ENCODE data around the gene KIAA1191. TPM values are rescaled to one million over a fixed set of nuclear protein-coding genes. Genes with fewer than 3 reads are reported as not detected.

KIAA1191 gene
- total RNA-seq, 2 donors from 2014 or later = 58.3 to 58.9 TPM

DNA sequence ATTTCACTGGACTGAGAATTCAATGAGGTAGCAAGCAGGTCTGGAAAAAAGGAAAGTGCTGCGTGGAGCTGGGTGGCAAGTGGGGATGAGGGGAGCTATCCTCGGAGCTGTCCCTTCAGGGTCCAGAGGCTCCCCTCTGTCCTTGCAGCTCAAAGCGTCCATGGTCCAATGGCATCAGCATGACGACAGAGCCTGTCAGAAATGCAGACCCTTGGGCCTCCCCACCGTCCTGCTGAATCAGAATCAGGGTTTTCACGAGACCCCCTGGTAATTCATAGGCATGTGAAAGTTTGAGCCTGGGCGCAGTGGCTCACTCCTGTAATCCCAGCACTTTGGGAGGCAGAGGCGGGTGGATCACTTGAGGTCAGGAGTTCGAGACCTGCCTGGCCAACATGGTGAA lies 32.5 kb upstream of the KIAA1191 start:
- no peak overlapping the region for H3K27ac Mint-ChIP-seq
- peaks cover 0 to 4% of the 10 kb centered on the region in 2 donors for H3K36me3 Mint-ChIP-seq
- ATAC-seq (no peak), DNase-seq (ENCODE audit: low spot score in 2 of 2) (no peak)
- H3K9me3 Mint-ChIP-seq = no peaks in the 10 kb centered on the region

DNA sequence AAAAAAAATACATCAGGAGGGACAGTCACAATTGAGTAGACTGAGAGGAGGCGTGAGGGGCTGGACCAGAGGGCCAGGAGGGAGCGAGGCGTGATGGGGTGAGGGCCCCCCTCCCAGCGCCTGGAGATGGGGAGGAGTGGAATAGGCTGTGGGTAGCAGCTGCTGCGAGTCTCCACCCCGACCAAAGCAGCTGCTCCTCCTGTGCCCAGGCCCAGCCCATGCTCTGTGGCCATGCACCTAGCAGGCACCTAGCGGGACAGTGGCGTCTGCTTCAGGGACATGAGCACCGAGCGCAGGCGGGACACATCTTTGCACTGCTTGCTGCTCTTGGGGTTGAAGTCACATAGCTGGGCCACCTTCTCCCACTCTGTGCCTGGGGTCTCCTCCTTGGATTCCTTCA lies 31.0 kb upstream of the KIAA1191 start:
- ATAC-seq (no peak), DNase-seq (ENCODE audit: low spot score in 2 of 2) (no peak)
- no peaks in the 10 kb centered on the region for H3K9me3 Mint-ChIP-seq
- peak overlapping the region; percentile 40 to 60 for H3K27ac Mint-ChIP-seq
- peaks cover 11 to 17% of the 10 kb centered on the region in 2 donors for H3K36me3 Mint-ChIP-seq

DNA sequence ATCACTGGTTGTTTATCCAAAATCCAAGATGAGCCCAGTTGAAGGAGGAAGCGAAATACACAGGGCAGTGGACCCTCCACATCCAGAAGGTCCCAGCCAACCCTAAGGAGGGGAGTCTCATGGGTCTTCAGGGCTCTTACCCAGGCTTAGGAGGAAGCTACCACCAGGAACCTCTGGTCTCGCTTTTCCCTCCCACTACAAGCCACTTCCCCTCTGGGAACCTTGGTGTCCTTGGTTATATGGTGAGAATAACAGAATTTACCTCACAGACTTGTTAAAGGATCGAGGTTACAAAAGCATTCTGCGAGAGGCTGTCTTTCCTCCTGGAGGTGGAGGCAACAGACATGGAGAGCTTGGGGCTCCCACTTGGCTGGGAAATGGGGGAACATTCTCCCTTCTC lies 30.4 kb upstream of the KIAA1191 start:
- Mint-ChIP-seq H3K9me3 (no peaks in the 10 kb centered on the region), H3K36me3 (peaks cover 16 to 22% of the 10 kb centered on the region in 2 donors), H3K27ac (peak overlapping the region; percentile 38 to 40)
- ATAC-seq (no peak), DNase-seq (ENCODE audit: low spot score in 2 of 2) (no peak)

DNA sequence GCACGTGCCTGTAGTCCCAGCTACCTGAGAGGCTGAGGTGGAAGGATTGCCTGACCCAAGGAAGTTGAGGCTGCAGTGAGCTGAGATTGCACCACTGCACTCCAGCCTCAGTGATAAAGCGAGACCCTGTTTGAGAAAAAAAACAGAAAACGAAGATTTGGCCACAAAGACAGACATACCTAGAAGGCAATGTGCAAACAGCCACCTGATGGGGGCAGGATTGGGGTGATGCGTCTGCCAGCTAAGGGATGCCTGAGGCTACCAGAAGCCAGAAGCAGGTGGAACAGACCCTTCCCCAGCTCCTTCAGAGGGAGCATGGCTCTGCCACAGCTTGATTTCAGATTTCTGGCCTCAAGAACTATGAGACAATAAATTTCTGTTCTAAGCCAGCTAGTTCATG lies 29.9 kb upstream of the KIAA1191 start:
- no peak for DNase-seq (ENCODE audit: low spot score in 2 of 2)
- Mint-ChIP-seq H3K9me3 (no peaks in the 10 kb centered on the region), H3K36me3 (peaks cover 22 to 28% of the 10 kb centered on the region in 2 donors), H3K27ac (peak overlapping the region; percentile 38 to 40)
- no peak for ATAC-seq

DNA sequence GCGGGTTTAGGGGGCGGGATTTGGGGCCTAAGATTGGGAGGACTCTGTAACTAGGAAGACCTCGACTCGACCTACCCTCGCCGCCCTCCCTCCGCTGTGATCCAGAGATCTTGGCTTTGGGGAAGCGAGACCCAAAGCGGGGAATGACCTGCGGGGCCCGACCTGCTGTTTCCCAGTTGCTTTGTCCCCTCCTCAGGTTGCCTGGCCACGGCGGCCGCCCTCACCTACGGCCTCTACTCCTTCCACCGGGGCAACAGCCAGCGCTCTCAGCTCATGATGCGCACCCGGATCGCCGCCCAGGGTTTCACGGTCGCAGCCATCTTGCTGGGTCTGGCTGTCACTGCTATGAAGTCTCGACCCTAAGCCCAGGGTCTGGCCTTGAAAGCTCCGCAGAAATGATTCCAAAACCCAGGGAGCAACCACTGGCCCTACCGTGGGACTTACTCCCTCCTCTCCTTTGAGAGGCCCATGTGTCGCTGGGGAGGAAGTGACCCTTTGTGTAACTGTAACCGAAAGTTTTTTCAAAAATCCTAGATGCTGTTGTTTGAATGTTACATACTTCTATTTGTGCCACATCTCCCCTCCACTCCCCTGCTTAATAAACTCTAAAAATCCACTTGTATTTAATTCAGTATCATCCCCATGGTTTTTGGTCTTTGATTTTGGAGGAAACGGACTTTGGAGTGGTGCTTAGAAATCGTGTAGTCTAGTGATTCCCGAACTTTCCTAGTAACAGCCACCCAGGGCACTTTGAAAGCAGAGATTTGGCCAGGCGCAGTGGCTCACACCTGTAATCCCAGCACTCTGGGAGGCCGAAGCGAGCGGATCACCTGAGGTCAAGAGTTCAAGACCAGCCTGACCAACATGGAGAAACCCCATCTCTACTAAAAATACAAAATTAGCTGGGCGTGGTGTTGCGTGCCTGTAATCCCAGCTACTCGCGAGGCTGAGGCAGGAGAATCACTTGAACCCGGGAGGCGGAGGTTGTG lies 27.9 kb upstream of the KIAA1191 start:
- DNase-seq (ENCODE audit: low spot score in 2 of 2) = no peak
- Mint-ChIP-seq H3K9me3 (no peaks in the 10 kb centered on the region), H3K36me3 (peaks cover 41 to 45% of the 10 kb centered on the region in 2 donors), H3K27ac (peak overlapping the region; percentile 98 to 100)
- peak; percentile 43 to 53 for ATAC-seq

DNA sequence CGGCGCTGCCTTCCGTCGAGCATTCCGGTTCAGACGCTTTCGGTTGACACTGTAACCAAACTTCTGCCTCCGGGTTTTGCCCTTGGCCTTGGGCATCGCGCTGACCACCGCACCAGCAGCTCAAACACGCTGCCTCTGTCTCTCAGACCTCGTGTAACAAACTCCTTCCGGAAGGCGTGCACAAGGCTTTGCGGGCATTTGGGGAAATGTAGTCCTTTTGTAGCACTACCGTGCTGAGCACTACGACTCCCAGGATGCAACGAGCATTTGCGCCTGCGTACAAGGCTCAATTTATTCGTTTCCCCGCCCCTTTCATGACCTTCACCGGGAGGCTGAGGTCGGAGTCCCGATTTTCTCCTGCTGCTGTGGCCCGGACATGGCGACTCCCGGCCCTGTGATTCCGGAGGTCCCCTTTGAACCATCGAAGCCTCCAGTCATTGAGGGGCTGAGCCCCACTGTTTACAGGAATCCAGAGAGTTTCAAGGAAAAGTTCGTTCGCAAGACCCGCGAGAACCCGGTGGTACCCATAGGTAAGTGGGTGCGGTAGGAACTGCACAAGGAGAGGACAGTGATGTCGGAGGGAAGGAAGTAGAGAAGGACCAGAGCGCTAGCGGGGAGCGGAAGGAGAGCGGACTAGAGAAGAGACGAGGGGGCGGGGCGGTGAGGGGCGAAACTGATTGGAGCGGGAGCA lies 27.0 kb upstream of the KIAA1191 start, which contains the start of the genes HIGD2A and NOP16:
Gene HIGD2A, plus strand, starts transcription at position 308 of the 691 bp plus-strand sequence. Its CDS starts 69 bp downstream, at position 377.
Gene NOP16, minus strand, starts transcription at position 155 of the 691 bp plus-strand sequence. Its CDS starts 59 bp downstream, at position 96.
- ATAC-seq (peak; percentile 91 to 94), DNase-seq (ENCODE audit: low spot score in 2 of 2) (peak; percentile 94 to 97)
- no peaks in the 10 kb centered on the region for H3K9me3 Mint-ChIP-seq
- H3K36me3 Mint-ChIP-seq = peaks cover 47 to 50% of the 10 kb centered on the region in 2 donors
- H3K27ac Mint-ChIP-seq = peak within 1 kb of the TSS; percentile 98 to 100

DNA sequence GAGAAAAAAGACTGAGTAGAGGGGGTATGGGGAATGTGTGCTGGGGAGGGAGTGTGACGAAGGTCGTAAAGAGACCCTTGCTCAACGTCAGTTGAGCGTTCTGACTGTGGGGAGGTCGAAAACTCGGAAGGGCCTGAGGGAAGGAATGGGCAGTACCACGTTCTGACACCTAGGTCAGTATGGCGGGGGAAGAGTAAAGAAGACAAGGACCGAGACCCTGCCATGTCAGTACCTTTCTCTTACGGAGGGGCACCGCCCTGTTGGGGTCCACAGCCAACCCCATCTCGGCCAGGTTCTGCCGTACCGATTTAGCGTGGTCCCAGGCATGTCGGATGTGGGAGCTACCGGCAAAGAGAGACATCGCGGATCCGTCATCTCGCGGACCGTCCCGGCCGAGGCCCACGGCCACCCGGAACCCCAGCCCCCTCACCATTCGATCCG lies 26.5 kb upstream of the KIAA1191 start:
- DNase-seq (ENCODE audit: low spot score in 2 of 2) (peak in 1 of 2 donors; percentile 24), ATAC-seq (peak; percentile 0)
- peaks cover 47 to 50% of the 10 kb centered on the region in 2 donors for H3K36me3 Mint-ChIP-seq
- H3K9me3 Mint-ChIP-seq = no peaks in the 10 kb centered on the region
- peak overlapping the region; percentile 98 to 100 for H3K27ac Mint-ChIP-seq

DNA sequence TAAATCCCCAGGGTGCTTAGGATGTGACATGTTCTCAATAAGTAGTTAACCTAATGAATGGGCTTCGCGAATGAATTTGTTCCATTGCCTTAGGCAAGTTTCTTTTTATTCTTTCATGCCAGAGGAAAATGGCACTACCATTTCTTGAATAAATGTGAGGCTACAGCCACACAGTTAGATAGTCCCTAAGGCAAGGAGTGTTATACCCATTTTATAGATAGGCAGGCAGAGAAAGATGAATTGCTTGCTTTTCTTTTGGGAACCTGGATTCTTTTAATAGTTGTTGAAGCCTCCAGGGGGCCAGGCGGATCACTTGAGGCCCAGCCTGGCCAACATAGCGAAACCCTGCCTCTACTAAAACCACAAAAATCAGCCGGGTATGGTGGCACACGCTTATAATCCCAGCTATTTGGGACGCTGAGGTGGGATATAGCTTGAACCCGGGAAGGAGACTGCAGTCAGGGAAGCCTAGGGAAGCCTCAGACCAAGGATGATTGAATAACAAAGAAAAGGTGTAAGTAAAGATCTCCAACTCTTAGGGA lies 25.9 kb upstream of the KIAA1191 start:
- ATAC-seq (no peak), DNase-seq (ENCODE audit: low spot score in 2 of 2) (no peak)
- H3K9me3 Mint-ChIP-seq = no peaks in the 10 kb centered on the region
- peaks cover 50% of the 10 kb centered on the region in 2 donors for H3K36me3 Mint-ChIP-seq
- H3K27ac Mint-ChIP-seq = peak overlapping the region; percentile 98 to 100

DNA sequence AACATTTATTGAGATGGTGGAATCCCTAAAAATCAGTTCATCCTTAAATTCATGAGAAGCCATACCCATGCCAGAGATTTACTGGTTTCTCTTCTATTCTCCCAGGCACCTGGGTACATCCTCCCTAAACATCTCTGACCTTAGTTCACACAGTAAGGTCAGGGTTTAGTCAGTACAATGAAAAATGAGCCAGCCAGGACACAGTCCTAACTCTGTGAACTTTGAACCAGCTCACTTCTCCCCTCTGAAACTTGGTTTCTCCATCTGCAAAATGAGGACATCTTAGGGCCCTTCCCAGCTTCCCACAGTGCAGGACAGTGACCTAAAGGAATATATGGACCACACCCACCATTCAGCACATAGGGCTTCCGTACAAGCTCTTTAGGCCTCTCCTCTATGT lies 24.9 kb upstream of the KIAA1191 start:
- ATAC-seq = no peak
- Mint-ChIP-seq H3K27ac (peak overlapping the region; percentile 98 to 100), H3K36me3 (peaks cover 50 to 59% of the 10 kb centered on the region in 2 donors), H3K9me3 (no peaks in the 10 kb centered on the region)
- no peak for DNase-seq (ENCODE audit: low spot score in 2 of 2)

DNA sequence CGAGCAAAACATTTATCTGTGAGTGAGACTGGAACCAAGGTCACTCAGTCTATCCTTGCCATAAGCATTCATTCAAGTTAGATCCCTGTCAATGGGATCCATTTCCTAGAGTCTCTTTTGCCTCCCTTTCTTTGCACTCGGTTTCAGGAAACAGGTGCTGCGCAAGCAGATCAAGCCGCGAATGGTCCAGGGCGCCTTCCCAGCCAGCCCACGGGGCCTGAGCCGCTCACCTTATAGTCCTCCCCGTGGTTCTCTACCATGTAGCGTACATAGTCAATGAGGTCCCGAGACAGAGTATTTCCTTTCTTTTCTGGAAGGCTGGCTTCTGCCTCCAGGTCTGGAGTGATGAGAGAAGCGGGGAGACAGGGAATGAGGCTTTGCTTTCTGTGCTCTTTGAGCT lies 23.4 kb upstream of the KIAA1191 start:
- Mint-ChIP-seq H3K27ac (peak overlapping the region; percentile 57 to 79), H3K36me3 (peaks cover 45 to 74% of the 10 kb centered on the region in 2 donors), H3K9me3 (no peaks in the 10 kb centered on the region)
- no peak for ATAC-seq
- DNase-seq (ENCODE audit: low spot score in 2 of 2) = no peak

DNA sequence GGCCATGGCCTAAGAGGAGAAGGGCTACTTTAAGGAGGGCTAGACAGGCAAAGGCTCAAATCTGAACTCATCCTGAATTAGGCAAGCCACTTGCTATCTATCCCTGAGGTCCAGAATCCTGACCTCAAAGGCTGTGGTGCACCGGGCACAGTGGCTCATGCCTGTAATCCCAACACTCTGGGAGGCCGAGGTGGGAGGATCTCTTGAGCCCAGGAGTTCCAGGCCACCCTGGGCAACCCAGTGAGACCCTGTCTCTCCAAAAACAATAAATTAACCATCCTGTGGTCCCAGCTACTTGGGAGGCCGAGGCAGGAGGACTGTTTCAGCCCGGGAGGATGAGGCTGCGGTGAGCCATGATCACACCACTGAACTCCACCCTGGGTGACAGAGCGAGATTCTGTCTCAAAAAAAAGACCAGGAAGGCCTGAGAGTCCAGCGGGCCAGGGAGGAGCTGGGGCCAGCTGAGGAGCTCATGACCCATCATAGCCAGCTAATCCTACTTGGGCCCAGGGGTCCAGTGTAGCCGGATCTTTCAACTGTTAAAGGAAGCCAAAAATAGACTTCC lies 22.9 kb upstream of the KIAA1191 start:
- ATAC-seq (no peak), DNase-seq (ENCODE audit: low spot score in 2 of 2) (no peak)
- Mint-ChIP-seq H3K9me3 (no peaks in the 10 kb centered on the region), H3K27ac (peak overlapping the region in 1 of 2 donors; percentile 23), H3K36me3 (peaks cover 49 to 80% of the 10 kb centered on the region in 2 donors)

DNA sequence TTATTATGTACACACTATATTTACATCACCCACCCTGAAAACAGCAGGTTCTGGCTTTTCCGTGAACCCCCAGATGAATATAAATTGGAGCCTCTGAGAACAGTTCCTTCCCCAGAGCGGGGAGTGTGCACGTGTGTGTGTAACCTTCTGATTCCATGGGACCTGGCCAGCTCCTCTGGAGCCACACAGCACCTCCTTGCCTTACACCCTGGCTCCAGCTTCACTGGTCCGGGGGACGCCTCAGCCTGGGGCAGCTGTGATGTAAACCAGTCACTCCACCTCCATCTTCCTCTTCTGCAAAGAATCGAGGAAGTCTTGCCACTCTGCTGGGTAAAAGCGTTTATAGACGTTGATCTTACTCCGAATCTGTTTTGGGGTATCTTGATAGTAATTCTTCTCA lies 22.4 kb upstream of the KIAA1191 start:
- Mint-ChIP-seq H3K36me3 (peaks cover 49 to 80% of the 10 kb centered on the region in 2 donors), H3K27ac (peak overlapping the region in 1 of 2 donors; percentile 23), H3K9me3 (no peaks in the 10 kb centered on the region)
- no peak for DNase-seq (ENCODE audit: low spot score in 2 of 2)
- ATAC-seq = no peak

DNA sequence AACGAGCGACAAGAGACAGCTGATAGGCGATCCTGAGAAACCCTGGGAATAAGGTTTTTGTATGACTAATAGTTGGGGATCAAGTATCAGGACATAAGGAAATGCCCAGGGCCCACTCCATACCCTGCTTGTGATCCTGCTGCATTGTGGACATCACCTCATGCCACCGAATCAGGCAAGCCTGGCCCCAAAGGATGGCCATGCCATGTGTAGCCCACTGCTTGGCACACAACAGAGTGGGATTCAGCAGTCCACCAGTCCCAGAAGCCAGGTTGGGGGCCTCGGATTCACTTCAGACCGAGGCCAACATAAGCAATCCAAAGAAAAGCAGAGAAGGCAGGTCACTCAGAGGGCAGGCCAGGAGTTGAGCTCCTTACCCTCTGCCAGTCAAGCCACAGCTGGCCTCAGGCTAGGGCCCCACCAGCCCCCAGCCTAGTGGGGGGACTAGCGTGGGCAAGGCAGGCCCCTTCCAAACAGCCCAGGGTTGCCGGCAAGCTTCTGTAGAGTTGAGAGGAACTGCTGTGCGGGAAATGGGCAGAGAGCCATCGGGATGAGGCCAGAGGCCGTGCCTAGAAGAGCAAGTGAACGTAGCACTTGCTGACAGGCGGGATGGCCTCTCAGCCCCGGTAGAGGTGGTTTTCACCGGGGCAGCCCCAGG lies 21.8 kb upstream of the KIAA1191 start:
- Mint-ChIP-seq H3K27ac (no peak overlapping the region), H3K36me3 (peaks cover 45 to 77% of the 10 kb centered on the region in 2 donors), H3K9me3 (no peaks in the 10 kb centered on the region)
- ATAC-seq (no peak), DNase-seq (ENCODE audit: low spot score in 2 of 2) (no peak)

DNA sequence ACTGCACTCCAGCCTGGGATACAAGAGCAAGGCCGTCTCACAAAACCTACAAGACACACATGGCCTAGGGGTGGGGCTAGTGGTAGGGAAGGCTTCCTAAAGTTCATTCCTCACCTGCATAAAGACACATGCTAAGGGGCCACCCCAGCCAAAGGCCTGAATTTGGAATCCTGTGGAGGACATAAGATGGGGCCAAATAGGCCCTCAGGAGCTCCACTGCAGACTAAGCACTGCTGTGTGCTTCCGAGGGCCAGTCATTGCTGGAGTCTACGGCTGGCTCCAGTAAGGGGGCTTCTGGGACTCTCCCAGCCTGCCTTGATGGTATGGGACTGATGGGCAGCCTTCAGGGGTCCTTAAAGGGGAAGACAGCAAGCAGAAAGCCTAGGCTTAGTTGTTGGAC lies 21.2 kb upstream of the KIAA1191 start:
- ATAC-seq (peak in 1 of 2 donors; percentile 11), DNase-seq (ENCODE audit: low spot score in 2 of 2) (no peak)
- no peaks in the 10 kb centered on the region for H3K9me3 Mint-ChIP-seq
- peaks cover 39 to 71% of the 10 kb centered on the region in 2 donors for H3K36me3 Mint-ChIP-seq
- H3K27ac Mint-ChIP-seq = no peak overlapping the region

DNA sequence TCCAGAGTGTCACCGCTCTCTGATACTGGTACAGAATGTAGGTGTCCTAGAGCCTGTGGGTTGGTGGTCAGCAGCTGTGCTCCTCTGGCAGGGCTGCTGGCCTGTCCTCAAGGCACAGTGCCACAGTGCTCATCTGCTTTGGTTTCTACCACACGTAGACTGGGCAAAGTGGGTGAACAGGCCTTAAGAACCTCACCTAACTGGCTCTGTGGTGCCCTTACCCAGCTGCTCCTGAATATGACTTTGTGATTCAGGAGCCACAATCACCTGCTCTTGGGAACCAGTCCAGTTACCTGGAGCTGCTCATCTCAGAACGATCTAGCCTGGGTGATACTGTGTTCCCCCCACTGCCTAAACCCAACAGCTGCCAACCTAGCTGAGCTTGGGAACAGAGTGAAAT lies 20.4 kb upstream of the KIAA1191 start:
- H3K36me3 Mint-ChIP-seq = peaks cover 31 to 63% of the 10 kb centered on the region in 2 donors
- DNase-seq (ENCODE audit: low spot score in 2 of 2) (no peak), ATAC-seq (peak in 1 of 2 donors; percentile 14)
- H3K27ac Mint-ChIP-seq = no peak overlapping the region
- H3K9me3 Mint-ChIP-seq = no peaks in the 10 kb centered on the region

DNA sequence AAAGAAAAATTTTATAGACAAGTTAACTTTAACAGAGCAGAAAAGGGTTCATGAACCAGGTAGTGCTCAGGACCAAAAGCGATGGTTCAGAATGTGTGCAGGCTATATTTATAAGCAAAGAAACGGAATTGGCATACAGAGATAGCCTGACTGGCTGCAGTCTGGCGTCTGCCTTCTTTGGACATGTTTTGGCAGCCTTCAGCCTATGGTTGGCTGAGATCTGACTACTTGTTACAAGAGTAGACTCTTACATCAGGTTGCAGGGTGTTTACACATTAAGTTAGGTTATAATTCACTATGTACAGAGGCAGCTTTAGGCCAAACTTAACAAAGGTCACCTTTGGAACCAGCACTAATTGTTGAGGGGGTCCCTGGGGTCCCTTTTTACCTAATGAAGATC lies 19.9 kb upstream of the KIAA1191 start:
- no peak for ATAC-seq
- no peaks in the 10 kb centered on the region for H3K9me3 Mint-ChIP-seq
- no peak overlapping the region for H3K27ac Mint-ChIP-seq
- peaks cover 26 to 58% of the 10 kb centered on the region in 2 donors for H3K36me3 Mint-ChIP-seq
- DNase-seq (ENCODE audit: low spot score in 2 of 2) = no peak
